Measurements from ENCODE around the gene C9orf50. TPM values are rescaled to one million over a fixed set of nuclear protein-coding genes. Genes with fewer than 3 reads are reported as not detected.
A peak's percentile ranks its signal among the peaks of the same experiment; 100 is the strongest.
"Not testable (repeated sequence)": the region's sequence is repeated elsewhere in the genome, so short reads cannot be mapped to it uniquely, and the experiment has no call there.

The C9orf50 gene
- total and polyA plus RNA-seq, 7 donors: not detected

DNA sequence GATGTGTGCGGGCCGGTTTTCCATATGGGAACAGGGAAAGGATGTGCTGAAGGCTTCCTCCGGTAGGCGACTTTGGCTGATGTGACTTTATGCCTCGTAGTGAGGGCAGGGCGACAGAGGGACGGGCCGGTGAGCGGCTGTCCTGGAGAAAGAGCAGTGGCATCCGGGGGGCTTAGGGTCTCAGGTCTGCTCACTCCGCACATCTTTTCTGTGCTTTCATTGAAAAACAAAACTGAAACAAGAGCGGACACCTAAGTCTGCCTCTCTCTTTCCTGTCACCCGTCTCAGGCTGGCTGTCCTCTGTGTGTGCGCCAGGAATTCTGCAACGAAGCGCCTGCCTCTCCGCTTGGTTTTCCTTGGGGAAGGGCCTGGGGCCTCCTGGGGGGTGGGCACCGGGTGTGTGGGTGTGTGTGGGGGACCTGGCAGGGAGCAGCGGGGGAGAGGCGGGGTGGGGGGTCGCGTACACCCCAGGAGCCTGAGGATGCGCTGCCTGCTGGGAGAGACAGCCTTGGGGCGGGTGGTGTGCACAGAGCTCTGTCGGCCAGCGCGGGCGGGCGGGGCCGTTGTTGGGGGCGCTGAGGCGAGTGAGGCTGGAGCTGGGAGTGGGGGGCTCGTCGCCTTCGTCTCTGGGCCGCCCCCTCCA, 44.0 kb upstream of the C9orf50 start:
- TF ChIP-seq, protein P1, sequence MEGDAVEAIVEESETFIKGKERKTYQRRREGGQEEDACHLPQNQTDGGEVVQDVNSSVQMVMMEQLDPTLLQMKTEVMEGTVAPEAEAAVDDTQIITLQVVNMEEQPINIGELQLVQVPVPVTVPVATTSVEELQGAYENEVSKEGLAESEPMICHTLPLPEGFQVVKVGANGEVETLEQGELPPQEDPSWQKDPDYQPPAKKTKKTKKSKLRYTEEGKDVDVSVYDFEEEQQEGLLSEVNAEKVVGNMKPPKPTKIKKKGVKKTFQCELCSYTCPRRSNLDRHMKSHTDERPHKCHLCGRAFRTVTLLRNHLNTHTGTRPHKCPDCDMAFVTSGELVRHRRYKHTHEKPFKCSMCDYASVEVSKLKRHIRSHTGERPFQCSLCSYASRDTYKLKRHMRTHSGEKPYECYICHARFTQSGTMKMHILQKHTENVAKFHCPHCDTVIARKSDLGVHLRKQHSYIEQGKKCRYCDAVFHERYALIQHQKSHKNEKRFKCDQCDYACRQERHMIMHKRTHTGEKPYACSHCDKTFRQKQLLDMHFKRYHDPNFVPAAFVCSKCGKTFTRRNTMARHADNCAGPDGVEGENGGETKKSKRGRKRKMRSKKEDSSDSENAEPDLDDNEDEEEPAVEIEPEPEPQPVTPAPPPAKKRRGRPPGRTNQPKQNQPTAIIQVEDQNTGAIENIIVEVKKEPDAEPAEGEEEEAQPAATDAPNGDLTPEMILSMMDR (IDR thresholded peaks at IDR 0.05): no peak
- WGBS, 3 donors: 6 to 8% (median 8%) methylated on average over 25 to 36 of the region's 36 CpGs

DNA sequence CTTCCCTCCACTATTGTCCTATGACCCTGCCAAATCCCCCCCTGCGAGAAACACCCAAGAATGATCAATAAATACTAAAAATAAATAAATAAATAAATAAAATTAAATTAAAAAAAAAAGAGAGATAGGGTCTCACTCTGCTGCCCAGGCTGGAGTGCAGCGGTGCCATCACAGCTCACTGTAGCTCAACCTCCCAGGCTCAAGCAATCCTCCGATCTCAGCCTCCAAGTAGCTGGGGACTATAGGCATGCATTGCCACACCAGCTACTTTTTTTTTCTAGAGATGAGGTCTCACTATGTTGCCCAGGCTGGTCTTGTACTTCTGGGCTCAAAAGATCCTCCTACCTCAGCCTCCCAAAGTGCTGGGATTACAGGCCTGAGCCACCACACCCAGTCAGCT, 41.3 kb upstream of the C9orf50 start:
- 56 to 75% (median 57%) methylated on average over 3 of the region's 3 CpGs for WGBS, 3 donors
- H3K4me1 ChIP-seq; H3K9me3 ChIP-seq; H3K36me3 ChIP-seq (ENCODE audit: insufficient read depth in 1 of 2, low read depth in 1 of 2); ATAC-seq; DNase-seq; intact Hi-C loops (cut with DNase I); H3K4me3 ChIP-seq; H3K27ac ChIP-seq: not testable (repeated sequence)
- H3K27me3 ChIP-seq (ENCODE audit: insufficient read depth in 3 of 3, low read length in 2 of 3): peaks cover 0 to 46% (median 13%) of the 10 kb centered on the region in 3 donors

More for the DNA sequence above, 44.0 kb upstream of the C9orf50 start:
- Histone ChIP-seq H3K36me3 (ENCODE audit: insufficient read depth in 1 of 2, low read depth in 1 of 2) (no peaks in the 10 kb centered on the region), H3K27ac (no peak overlapping the region), H3K4me3 (peak overlapping the region; percentile 47), H3K27me3 (ENCODE audit: insufficient read depth in 3 of 3, low read length in 2 of 3) (peaks cover 0 to 63% (median 18%) of the 10 kb centered on the region in 3 donors), H3K4me1 (no peaks in the 10 kb centered on the region), H3K9me3 (no peaks in the 10 kb centered on the region)
- DNase-seq (peak in 1 of 2 donors; percentile 30), ATAC-seq (no peak)
- intact Hi-C loops (cut with DNase I): no loop called here

DNA sequence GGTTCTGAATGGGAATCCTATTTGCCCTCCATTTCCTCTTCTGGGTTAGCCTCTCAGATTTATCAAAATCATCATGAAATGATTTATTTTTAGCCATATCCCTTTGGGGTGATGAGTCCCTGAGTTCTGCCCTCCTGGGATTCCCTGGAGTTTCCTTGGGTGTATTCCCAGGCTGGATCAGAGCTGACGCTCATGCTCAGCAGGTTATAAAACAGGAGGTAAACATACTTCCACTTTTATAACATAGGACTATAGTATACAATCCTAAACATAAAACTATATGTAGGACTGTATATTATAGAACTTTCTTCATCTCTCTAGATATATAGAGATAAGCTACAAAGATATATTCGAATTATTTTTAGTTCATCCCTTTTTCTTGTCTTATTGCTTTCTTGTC, 40.1 kb upstream of the C9orf50 start:
- DNase-seq: no peak
- TF ChIP-seq, protein P1 (IDR thresholded peaks at IDR 0.05): no peak
- Histone ChIP-seq H3K4me1 (no peaks in the 10 kb centered on the region), H3K4me3 (no peak overlapping the region), H3K27ac (no peak overlapping the region), H3K27me3 (ENCODE audit: insufficient read depth in 3 of 3, low read length in 2 of 3) (peaks cover 0 to 34% (median 10%) of the 10 kb centered on the region in 3 donors), H3K9me3 (no peaks in the 10 kb centered on the region), H3K36me3 (ENCODE audit: insufficient read depth in 1 of 2, low read depth in 1 of 2) (no peaks in the 10 kb centered on the region)
- intact Hi-C loops (cut with DNase I): no loop called here
- 68 to 74% (median 68%) methylated on average over 2 of the region's 2 CpGs for whole genome bisulfite sequencing, 3 donors
- no peak for ATAC-seq

DNA sequence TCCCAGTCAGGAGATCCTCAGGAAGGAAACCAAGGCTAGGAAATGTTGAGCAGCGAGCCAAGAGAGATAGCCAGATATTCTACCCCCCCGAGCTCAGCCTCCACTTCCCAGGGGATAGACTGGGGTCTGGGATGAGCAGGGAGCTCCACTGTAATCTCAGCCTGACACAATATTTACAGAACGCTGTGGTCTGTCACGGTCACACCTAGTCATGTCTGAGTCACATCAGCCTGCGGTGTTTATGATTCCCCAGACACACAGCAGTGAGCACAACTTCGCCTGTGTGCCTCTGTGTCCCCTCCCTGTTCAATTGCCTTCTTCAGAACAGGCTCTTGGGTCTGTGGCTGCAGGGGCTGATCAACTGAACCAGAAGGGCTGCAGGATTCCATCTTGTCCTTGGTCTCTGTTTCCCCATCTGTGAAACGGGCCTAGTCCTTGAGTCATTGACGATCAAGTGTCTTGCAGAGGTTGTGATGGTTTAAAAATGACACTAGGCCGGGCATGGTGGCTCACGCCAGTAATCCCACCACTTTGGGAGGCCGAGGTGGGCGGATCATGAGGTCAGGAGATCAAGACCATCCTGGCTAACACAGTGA, 36.0 kb upstream of the C9orf50 start:
- Histone ChIP-seq H3K27me3 (ENCODE audit: insufficient read depth in 3 of 3, low read length in 2 of 3) (peaks cover 0 to 10% (median 0%) of the 10 kb centered on the region in 3 donors), H3K9me3 (no peaks in the 10 kb centered on the region), H3K4me1 (no peaks in the 10 kb centered on the region), H3K36me3 (ENCODE audit: insufficient read depth in 1 of 2, low read depth in 1 of 2) (no peaks in the 10 kb centered on the region), H3K4me3 (no peak overlapping the region), H3K27ac (no peak overlapping the region)
- intact Hi-C loops (cut with DNase I): no loop called here
- DNase-seq: no peak
- no peak for ATAC-seq
- TF ChIP-seq, protein P1 (IDR thresholded peaks at IDR 0.05): no peak
- 58 to 69% (median 63%) methylated on average over 12 of the region's 12 CpGs for WGBS, 3 donors

DNA sequence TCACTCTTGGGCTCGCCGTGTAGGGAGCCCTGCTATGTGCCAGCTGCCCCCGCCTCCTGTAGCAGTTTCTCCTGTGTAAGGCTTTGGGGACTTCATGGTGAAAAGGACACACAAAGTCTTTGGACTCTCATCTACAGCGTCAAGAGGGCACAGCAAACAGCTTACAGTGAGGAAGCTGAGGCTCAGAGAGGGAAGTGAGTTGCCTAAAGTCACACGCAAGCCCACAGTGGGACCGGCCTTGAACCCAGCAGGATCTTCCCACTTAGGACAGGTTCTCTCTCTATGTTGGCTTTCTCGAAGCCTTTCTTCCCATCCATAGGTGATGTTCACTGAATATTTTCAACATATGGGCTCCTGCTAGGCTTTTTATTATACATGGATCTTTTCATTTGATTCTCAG, 34.8 kb upstream of the C9orf50 start:
- intact Hi-C loops (cut with DNase I): no loop called here
- ATAC-seq: no peak
- Histone ChIP-seq H3K9me3 (no peaks in the 10 kb centered on the region), H3K27me3 (ENCODE audit: insufficient read depth in 3 of 3, low read length in 2 of 3) (peaks cover 0 to 4% (median 0%) of the 10 kb centered on the region in 3 donors), H3K36me3 (ENCODE audit: insufficient read depth in 1 of 2, low read depth in 1 of 2) (no peaks in the 10 kb centered on the region), H3K4me3 (no peak overlapping the region), H3K4me1 (no peaks in the 10 kb centered on the region), H3K27ac (no peak overlapping the region)
- 72 to 78% (median 76%) methylated on average over 7 of the region's 7 CpGs for WGBS, 3 donors
- TF ChIP-seq, protein P1 (IDR thresholded peaks at IDR 0.05): no peak
- DNase-seq: no peak
